HT1080 (cell line): ENCODE measurements around the gene ZNF697. TPM values are rescaled to one million over a fixed set of nuclear protein-coding genes. Genes with fewer than 3 reads are reported as not detected.
A peak's percentile ranks its signal among the peaks of the same experiment; 100 is the strongest.
"Not testable (repeated sequence)": the region's sequence is repeated elsewhere in the genome, so short reads cannot be mapped to it uniquely, and the experiment has no call there.

Source experiments
- DNase-seq: peaks from one replicate; pipeline ENCODE4 v3.0.0-alpha.2; 2015; ENCODE audit warnings: low read depth
- total RNA-seq: library from RNA; depleted of rRNA; stranded (reverse); fragments of >200 nt; shearing (Covaris generic); gene quantifications from 2 replicates; pipeline ENCODE4 v1.2.3, GENCODE V29; 2014

Gene ZNF697
- total RNA-seq, 1 experiment from 2014 or later = 16.2 TPM

DNA sequence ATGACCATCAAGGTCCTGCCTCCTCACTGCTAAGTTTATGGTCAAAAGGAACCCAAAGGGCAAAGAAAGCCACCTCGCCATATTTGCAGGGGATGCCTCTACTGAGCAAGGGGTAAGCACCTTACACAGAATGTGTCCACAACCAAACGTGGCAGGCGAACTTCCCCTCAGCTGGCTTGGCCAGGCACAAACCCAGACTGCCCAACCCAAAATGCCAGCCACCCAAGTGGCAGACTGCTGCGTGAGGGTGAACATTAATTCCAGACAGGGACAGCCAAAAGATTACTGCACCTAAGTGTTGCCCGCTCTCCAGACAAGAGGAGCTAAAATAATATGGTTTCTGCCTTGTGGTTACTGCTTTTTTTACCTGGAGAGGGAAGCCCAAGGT is 16.0 kb downstream of the ZNF697 start:
- no peak for DNase-seq

DNA sequence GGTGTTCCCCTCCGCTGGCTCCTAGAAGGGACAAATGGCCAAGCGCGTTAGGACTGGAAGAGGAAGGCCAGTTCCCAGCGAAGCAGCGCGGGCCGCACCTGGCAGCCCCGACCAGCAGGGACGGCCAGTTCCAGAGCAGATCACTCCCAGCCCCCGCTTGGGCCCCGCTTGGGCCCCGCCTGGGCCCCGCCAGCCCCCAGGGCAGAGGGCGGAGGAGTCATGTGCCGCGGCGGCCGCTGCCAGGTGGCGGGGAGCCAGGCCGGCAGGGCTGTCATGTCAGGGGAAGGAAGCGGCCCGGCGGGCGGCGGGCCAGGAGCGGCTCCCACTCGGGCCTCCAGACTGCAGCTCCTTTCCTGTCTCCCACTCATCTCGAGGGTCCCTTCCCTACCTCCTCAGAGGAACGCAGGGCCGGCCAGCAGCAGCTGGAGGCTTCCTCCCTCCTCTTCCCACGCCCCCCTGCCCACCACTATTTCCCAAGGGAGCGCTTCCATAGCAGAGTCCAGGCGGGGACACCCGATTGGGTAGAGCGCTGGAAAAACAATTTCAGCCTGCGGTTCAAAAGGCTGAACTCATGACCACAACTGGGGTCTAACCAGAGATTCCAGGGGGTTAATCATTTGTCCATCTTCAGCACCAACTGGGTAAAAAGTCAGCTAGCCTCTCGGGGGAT is 16.5 kb downstream of the ZNF697 start:
- peak; percentile 60 for DNase-seq

DNA sequence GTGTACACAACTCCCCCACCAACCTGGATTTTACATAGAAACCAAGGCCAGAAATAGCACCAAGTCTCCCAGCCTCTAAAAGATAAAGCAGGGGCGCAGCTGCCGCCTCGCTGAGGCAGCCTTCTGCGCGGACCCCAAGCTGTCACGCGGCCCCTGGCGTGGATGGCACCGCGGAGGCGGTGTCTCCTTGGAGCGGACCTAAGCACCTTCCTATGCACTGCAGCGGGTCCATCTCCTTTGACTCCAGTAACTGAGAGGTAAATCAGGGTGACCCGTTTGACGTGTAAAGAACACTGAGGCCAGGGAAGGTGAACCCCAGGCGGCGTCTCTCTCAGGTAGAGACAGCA is 17.0 kb downstream of the ZNF697 start:
- no peak for DNase-seq

DNA sequence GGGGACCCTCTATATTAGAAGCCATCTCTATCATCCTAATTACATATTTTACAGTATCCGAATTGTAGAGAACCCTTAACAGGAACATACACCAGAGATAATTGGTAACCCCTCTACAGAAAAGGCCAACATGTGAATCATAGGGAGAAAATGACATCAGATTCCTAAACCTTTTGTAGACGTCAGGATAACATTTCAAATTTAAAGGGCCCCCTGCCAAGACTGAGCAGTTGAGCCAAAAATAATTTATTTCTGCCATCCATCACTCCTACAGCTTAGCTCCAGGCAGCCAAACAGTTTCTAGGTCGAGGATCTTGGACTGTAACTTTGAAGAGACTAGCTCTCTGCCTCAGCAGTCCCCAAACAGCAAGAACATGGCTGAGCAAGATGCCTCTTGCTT is 21.2 kb downstream of the ZNF697 start:
- no peak for DNase-seq

DNA sequence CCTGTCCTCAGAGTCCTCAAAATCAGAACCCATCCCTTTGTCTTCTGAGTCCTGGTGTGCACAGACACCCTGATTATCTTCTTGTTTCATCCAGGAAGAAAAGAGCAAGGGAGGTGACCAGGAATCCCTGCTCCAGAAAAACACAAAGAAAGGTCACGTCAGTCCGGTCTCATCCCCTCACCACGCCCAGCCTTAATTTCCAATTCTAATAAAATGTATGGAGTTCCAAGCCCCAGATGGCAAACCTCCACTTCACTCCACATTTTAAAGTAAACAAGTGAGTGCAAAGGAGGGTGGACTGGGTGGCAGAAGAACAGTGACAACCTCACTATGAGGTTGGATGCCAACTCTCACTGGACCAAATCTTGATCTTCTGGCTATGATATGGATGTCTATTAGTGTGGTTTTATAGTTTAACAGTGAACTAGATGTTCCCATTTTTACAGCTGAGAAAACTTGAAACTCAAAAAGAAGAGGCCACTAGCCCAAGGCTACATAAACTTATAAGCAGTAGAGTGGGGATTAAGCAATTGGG is 22.0 kb downstream of the ZNF697 start:
- DNase-seq = no peak

DNA sequence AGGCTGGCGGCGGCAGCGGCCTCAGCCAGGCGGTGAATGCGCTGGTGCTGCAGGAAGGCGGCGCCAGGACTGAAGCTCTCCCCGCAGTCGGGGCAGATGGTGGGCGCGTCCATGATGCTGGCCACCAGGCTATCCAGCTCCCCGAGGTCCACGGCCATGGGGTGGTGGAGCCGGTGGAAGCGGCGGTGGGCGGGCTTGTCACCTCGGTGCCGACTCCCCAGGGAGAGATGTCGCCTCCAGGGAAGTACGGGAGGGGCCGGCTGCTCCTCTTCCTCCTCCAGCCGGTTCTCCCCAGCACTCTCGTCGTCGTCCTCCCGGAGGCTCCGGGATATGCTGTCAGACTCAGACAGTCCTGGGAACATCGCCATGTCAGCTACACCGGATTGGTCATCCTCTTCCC is 24.4 kb downstream of the ZNF697 start:
- DNase-seq = no peak

DNA sequence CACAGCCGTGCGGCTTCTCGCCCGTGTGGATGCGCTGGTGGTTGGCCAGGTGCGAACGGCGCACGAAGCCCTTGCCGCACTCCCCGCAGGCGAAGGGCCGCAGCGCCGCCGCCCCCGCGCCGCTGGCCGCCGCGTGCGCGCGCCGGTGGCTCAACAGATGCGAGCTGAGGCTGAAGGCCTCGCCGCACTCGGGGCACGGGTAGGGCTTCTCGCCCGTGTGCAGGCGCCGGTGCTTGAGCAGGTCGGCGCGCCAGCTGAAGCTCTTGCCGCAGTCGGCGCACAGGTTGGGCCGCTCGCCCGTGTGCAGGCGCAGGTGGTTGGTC is 24.9 kb downstream of the ZNF697 start:
- DNase-seq = no peak

DNA sequence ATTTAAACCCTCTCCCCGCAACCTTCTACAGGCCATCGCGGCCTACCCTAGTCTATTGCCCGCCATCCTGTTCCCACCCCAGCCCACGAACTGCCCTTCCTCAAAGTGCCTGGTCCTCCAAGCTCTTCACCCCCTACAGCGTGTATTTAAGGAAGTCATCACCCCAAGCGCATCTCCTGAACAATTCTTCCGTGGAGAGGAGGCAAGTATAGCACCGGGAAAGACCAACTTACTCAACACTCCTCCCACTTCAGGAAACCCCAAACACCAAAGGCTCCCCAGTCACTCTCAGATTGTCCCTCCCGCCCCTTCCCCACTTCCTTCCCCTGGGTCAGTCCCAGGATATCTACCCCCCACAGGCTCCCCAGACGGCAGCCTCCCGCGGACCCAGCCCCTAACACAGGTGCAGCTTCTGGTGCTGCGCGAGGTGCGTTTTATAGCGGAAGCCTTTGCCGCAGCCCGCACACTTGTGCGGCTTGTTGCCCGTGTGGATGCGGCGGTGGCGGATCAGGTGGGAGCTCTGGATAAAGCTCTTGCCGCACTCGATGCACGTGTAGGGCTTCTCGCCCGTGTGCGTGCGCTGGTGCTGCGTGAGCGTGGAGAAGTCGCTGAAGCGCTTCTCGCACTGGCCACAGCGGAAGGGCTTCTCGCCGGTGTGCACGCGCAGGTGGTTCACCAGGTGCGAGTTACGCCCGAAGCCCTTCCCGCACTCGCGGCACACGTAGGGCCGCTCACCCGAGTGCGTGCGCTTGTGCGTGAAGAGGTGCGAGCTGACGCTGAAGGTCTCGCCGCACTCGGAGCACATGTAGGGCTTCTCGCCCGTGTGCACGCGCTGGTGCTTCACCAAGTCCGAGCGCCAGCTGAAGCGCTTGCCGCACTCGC is 25.5 kb downstream of the ZNF697 start:
- DNase-seq = no peak

DNA sequence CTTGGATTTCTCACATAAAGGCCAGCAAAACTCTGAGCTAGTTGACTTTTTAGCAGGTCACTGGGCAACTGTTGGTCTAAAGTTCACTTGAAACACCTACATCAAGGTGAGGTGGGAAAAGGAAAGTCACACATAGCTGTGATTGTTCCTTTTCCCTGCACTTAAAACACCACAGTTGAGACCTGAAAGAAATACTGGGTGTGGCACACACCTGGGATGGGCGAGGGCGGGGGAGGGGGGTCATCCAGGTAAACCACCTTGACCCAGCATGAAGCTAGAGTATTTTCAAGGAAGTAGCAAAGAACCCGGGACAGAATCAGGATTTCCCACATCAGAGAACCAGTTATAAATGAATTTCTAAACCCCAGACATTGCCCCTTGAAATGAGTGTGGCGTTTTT is 26.4 kb downstream of the ZNF697 start:
- DNase-seq = no peak

DNA sequence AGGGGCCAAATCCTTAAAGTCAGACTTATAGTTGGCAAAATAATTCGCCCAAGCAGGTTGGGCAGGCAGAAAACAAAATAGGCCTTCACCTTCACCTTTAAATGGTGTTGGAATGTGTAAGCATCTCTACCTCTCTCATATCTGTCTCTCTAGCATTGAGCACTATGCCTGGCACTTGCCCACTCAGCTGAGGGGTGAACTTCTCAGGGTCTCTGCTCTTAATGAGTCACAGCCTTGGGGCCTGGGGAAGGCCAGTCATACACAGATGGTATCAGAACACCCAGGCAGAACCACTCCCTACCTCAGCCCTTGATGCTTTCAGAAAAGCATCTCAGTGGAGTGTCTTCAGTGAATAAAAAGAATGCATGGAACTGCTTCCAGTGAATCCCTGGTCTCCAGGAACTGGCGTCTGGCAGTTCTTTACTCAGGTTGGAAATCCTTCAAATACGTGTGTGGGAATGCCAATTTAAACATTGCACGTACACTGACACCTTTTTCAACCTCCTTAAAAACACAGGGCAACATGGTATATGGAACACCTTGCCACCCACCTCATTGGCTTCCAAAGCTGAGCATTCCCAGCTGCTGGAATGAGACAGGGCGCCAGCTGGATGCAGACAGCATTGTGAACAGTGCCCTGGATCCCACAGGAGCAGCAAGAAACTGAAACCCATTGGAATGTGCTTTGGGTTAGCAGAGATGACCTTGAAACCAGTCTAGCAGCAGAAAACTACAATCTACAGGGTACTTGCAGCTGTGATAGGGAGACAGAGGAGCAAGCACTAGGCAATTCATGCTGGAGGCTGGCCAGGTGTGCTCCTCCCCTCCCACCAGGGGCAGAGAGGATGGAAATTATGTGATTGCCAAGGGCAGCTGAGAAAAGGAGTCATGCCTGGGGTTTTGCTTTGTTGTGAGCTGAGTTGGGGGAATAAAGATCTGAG is 30.0 kb downstream of the ZNF697 start:
- DNase-seq = no peak

DNA sequence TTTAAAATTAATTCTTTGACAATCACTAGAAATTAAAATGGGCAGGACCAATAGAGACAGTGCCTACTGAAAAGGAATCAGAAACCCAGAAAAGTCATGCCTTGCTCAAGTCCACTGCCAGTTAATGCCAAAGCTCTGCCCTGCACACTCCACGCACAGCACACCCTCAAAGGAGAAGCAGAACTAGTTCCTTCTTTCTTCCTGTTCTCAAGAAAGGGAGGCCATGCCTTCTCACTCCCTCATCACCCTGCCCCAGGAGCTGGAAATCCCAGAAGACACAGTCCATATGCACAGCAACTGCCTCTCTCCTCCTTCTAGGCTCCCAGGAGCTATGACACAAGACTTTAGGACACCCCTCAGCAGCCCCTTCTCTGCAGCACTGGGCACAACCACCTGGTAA is 31.3 kb downstream of the ZNF697 start:
- not testable (repeated sequence) for DNase-seq

DNA sequence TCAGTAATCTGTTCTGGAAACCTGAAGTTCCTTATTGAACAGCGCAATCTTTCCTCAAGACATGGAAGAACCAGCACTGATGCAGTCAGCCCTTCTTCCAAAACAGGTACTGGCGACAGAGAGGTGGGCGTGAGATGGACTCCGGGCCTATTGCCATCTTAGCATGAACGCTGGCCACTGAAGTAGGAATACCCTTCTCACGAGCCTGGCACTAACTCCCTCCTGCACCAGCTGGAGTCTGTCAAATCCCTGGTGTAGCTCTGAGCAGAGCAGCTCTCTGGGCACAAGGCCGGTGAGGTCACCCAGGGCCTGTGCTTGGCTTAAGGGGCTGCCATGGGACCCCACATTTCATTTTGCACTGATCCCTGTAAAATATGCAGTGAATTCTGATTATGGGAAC is 33.0 kb downstream of the ZNF697 start:
- DNase-seq = not testable (repeated sequence)

DNA sequence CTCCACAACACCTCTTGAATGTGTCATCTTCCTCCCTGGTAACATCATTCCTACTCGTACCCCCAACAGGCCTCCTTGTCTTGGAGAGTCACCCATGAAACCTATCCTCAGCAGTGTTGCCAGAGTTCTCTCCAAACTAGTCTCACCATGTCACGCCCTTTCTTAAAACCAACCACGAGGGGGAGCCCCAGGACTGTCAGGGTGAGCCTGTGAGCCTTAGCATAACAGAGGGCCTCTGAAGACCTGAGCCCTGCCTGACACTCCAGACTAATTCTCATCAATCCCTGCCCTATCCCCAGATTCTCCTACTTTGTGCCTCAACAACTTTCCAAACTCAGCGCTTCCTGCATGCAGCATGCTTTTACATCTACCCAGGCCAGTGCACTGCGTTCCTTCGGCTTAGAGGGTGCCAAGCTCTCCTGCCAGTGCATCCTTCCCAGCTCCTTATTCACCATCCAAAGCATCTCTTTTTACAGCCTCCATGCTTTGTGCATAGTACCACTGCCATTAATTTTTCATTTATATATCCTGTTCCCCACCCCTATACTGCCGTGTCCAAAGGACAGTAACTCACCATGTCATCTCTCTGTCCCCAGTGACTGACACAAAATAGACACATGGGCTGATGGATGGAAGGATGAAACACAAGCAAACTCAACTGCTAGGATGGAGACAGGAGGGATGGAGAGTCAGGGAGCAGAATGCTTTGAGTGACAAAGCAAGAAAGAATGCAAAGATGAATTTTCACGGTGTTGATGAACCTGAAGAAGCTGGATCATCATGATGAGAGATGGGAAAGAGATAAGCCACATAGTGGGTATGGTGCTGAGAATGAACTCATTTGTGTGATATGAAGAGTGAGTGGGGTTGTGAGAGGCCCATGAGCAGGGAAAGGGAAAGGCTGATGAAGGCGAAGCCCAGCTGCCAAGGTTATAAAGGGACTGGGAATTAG is 34.0 kb downstream of the ZNF697 start:
- peak; percentile 76 for DNase-seq

DNA sequence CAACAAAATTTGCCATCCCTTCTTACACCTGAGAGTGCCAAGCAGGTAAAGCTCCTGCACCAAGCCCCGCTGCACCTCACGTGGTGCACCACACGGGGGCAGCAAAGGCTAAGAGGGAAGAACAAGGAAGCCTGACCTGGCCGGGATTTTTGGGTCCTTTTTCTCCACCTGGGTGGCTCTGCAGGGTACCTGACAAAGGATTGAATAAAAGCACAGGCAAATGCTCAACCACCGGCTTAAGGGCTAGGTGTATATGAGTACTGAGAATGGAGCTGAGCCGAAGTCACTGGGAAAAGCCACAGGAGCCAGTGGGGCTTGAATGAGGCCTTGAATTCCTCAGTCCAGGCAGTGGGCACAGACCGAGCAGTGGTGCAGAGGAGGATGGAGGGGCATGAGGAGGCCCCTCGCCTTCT is 36.4 kb downstream of the ZNF697 start:
- DNase-seq = peak; percentile 31

DNA sequence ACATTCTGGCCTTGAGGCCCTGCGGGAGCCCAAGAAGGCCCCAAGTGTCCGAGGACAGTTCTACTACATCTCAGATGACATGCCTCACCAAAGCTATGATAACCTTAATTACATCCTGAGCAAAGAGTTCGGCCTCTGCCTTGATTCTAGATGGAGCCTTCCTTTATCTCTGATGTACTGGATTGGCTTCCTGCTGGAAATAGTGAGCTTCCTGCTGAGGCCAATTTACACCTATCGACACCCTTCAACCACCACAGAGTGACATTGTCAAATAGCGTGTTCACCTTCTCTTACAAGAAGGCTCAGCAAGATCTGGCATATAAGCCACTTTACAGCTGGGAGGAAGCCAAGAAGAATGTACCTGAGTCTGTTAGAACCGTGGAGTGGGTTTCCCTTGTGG is 39.2 kb downstream of the ZNF697 start:
- DNase-seq = not testable (repeated sequence)

DNA sequence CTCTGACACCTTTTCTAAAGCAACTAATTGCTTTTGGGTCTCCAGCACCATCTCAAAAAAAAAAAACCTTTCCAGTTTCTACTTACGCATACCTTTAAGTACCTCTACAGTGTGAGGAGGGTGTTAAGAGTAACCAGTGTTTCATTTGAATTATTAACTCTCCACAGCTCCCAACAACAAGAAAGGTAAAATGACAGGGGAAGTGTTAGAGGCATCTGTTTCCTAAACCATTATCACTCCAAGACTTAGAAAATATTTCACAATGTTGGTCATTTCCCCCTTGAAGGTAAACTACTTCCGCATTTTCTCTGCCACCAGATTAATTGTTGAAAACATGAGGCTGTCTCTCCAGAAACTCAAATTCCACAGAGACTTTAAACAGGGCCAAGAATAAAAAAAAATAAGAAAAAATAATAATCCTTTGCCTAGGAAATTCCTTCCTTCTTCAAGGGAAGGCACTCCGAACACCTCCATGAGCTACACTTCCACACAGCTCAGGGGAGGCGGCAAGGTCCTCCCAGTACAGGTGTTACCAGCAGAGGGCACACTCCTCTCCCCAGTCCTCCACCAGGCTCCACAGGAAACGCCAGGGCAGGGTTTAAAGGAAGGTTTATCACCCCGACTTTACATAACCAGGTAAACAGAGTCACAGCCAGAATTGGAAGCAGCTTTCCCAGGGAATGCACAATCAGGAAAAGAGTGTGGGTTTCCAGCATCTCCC is 40.8 kb downstream of the ZNF697 start:
- not testable (repeated sequence) for DNase-seq

DNA sequence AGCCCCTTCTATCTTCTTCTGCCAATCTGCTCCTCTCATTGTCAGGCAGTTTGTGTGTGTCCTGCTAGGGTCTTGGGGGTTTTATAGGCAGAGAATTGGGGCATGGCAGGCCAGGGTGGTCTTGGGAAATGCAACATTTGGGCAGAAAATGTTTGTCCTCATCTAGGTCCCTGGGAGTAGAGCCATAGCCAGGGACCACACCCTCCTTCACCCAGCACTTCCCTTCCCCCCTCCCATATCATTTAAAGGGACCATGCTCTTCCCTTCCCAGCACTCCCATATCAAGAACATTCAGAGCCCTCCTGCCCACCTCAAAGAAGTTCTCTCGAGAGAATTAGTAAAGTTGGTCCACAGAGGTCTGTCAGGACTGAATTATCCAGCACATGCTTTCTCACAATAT is 41.7 kb downstream of the ZNF697 start:
- no peak for DNase-seq

DNA sequence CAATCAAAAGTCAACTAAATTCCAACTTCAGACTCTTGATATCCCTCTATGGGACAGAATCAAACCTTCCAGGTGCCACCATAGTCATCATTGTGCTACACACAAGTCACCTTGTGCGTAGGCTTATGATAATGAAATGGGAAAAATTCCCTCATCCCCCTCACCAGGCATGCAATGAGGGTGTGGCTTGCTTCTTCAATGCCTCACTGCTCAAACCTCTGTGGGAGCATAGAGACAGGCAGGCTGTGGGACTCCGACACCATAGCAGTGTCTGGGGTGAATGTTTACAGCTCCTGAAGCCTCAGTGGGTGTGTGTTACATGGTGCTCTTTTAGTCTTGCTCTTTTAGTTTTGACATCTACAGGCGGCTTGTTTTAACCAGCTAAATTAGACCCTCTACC is 42.4 kb downstream of the ZNF697 start:
- no peak for DNase-seq

DNA sequence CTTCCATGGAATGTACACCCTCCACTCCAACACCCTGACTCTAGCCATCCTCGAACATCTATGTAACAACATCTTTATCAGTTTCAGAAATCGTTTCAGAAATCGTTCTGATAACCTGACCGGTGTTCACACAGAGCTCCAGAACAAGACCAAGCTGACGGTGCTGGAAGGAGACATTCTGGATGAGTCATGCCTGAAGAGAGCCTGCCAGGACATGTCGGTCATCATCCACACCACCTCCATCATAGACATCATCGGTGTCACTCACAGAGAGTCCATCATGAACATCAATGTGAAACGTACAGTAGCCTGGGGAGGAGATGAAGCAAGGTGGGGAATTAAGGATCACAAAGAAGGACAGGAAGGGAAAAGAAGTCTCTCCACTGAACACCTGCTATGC is 43.0 kb downstream of the ZNF697 start:
- DNase-seq = peak; percentile 23

DNA sequence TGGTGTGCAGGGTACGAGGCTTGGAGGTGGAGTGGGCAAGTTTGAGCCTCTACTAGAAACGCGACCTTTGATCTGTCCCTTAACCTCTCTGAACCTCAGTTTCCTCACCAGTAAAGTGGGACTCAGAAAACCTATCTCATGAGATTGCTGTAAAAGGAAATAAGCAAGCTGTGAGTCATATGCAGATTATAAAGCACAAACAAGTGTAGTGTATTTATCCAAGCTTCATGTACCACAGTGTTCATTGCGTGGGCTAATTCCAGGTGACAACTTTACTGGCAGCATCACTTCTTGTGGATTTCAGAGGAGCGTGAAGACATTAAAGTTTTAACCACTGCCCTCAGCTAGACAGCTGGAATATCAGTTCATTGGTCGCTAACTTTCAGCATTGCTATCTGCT is 44.4 kb downstream of the ZNF697 start:
- DNase-seq = no peak
